Measurements from ENCODE around the gene STAB2.

STAB2 gene

GRCh38 chr12:103812789-103813188 is 225.7 kb downstream of the STAB2 start:
- no peak for DNase-seq

- no peak for DNase-seq
Observed at GRCh38 chr12:103813426-103813825, 226.4 kb downstream of the STAB2 start.

- DNase-seq, result no peak
Observed at GRCh38 chr12:103813949-103814348, 226.9 kb downstream of the STAB2 start.

- no peak for DNase-seq
Observed at GRCh38 chr12:103814436-103814835, 227.4 kb downstream of the STAB2 start.
